PC-9 (cell line): ENCODE measurements around the gene UBAP2. TPM values are rescaled to one million over a fixed set of nuclear protein-coding genes. Genes with fewer than 3 reads are reported as not detected.

Experiments used
- BruUV-seq: library from RNA; stranded (reverse); fragments of 400-500 nt; replicated peaks from 2 replicates; lab custom pipeline; 2021; lab: Mats Ljungman, UMichigan
- CTCF ChIA-PET: fragments of 300-600 bp; sonication (Branson Sonifier 250); formaldehyde crosslinking; loops from one replicate; lab custom pipeline; 2022; ENCODE audit warnings: antibody characterized with exemption; lab: Charles Lee
- POLR2A ChIA-PET: fragments of 300-600 bp; sonication (Branson Sonifier 250); formaldehyde crosslinking; loops from one replicate; lab custom pipeline; 2022; ENCODE audit warnings: antibody characterized with exemption; ENCODE audit not compliant: unreplicated experiment; lab: Charles Lee
- DNase-seq, 2 experiments: peaks; one replicate each; pipeline versions ENCODE4 v3.0.0 to v3.0.0-alpha.2; 2015 to 2022; ENCODE audit warnings: mixed read lengths in 1 of 2
- H2AFZ ChIP-seq: fragments of 200-600 bp; sonication (generic); 2 replicates; pipeline ENCODE4 v1.8.1; 2017; ENCODE audit warnings: antibody characterized with exemption
- H3F3A ChIP-seq: fragments of 200-600 bp; sonication (generic); 2 replicates; pipeline ENCODE4 v1.8.1; 2017; ENCODE audit warnings: antibody characterized with exemption, mild to moderate bottlenecking, low read depth; ENCODE audit not compliant: insufficient read depth
- H3K27ac ChIP-seq: fragments of 200-600 bp; sonication (generic); 2 replicates; pipeline ENCODE4 v1.6.1; 2016; ENCODE audit warnings: mixed run types
- H3K27me3 ChIP-seq: fragments of 200-600 bp; sonication (generic); 2 replicates; pipeline ENCODE4 v1.6.1; 2016; ENCODE audit warnings: low read depth, mixed run types; ENCODE audit not compliant: insufficient read depth
- H3K36me3 ChIP-seq: fragments of 200-600 bp; sonication (generic); 2 replicates; pipeline ENCODE4 v1.6.1; 2016; ENCODE audit warnings: low read depth, mixed run types
- H3K4me1 ChIP-seq: fragments of 200-600 bp; sonication (generic); replicated peaks from 2 replicates; pipeline ENCODE4 v1.6.1; 2016; ENCODE audit warnings: mixed run types; ENCODE audit not compliant: insufficient read depth
- H3K4me2 ChIP-seq: fragments of 200-600 bp; sonication (generic); 2 replicates; pipeline ENCODE4 v1.6.1; 2017; ENCODE audit warnings: mixed run types
- H3K4me3 ChIP-seq: fragments of 200-600 bp; sonication (generic); 2 replicates; pipeline ENCODE4 v1.6.1; 2016; ENCODE audit warnings: mixed run types
- H3K79me2 ChIP-seq: fragments of 200-600 bp; sonication (generic); 2 replicates; pipeline ENCODE4 v1.6.1; 2017; ENCODE audit warnings: low read depth, mixed run types
- H3K9me2 ChIP-seq: fragments of 200-600 bp; sonication (generic); 2 replicates; pipeline ENCODE4 v1.8.1; 2017; ENCODE audit warnings: mild to moderate bottlenecking; ENCODE audit not compliant: insufficient read depth
- H3K9me3 ChIP-seq: fragments of 200-600 bp; sonication (generic); 2 replicates; pipeline ENCODE4 v1.8.1; 2016; ENCODE audit warnings: low read depth; ENCODE audit not compliant: insufficient read depth
- H4K20me1 ChIP-seq: fragments of 200-600 bp; sonication (generic); 2 replicates; pipeline ENCODE4 v1.8.1; 2017; ENCODE audit not compliant: insufficient read depth
- EZH2 ChIP-seq: fragments of 200-600 bp; sonication (generic); IDR thresholded peaks from 2 replicates; pipeline ENCODE4 v1.8.0; 2017; ENCODE audit warnings: antibody characterized with exemption, low read depth
- intact Hi-C: fragments of 100-400 bp; cut with micrococcal nuclease; formaldehyde crosslinking; loops from one replicate; pipeline ENCODE4 v1.10.0; 2022; ENCODE audit not compliant: unreplicated experiment
- total RNA-seq: library from RNA; stranded (reverse); gene quantifications from 2 replicates; pipeline ENCODE4 v1.2.3, GENCODE V29; 2021
- TF ChIP-seq, protein P1 (sequence below): fragments of 200-600 bp; sonication (generic); conservative IDR thresholded peaks from 2 replicates; pipeline ENCODE4 v1.6.1; 2017; ENCODE audit warnings: mixed run types, antibody characterized with exemption, mild to moderate bottlenecking, moderate library complexity

Gene UBAP2
- total RNA-seq, 1 experiment from 2014 or later = 27.6 TPM

DNA sequence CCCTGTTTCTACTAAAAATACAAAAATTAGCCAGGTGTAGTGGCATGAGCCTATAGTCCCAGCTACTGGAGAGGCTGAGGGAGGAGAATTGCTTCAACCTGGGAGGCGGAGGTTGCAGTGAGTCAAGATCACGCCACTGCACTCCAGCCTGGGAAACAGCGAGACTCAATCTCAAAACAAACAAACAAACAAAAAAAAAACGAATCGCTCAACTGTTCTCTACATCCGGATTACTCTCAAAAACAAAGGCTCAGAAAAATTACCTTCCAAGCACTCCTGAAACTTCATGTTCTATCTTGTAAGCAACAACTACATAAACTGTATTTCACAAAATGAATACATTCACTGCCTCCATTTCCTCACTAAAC lies 14.0 kb downstream of the UBAP2 start:
- peaks cover 3% of the 10 kb centered on the region; the same call in 1 of the 2 replicates for H3K36me3 ChIP-seq

DNA sequence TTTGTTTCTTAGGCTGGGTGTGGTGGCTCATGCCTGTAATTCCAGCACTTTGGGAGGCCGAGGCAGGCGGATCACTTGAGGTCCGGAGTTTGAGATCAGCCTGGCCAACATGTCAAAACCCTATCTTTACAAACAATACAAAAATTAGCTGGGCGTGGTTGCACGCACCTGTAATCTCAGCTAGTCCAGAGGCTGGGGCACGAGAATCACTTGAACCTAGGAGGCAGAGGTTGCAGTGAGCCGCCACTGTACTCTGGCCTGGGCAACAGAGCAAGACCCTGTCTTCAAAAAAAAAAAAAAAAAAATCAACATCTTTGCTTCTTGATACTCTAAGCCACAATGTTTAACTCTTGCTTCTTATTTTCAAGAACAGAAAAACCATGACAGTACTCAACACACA lies 16.1 kb downstream of the UBAP2 start:
- BruUV-seq = no TSS peak
- Histone ChIP-seq H4K20me1 (peaks cover 13% of the 10 kb centered on the region; the same call in 1 of the 2 replicates), H3K9me3 (no peaks in the 10 kb centered on the region), H3K4me2 (no peak overlapping the region), H3K36me3 (peaks cover 3% of the 10 kb centered on the region; the same call in 1 of the 2 replicates), H3K4me3 (no peak overlapping the region), H3F3A (no peaks in the 10 kb centered on the region), H3K4me1 (no peaks in the 10 kb centered on the region), H3K79me2 (peaks cover 56% of the 10 kb centered on the region), H3K27me3 (no peaks in the 10 kb centered on the region), H3K9me2 (no peaks in the 10 kb centered on the region), H2AFZ (no peak overlapping the region), H3K27ac (no peak overlapping the region)
- CTCF ChIA-PET = no interaction called here
- intact Hi-C loops = no loop called here
- POLR2A ChIA-PET = no interaction called here
- no peak for DNase-seq
- TF ChIP-seq EZH2 = no peak
- TF ChIP-seq, protein P1, sequence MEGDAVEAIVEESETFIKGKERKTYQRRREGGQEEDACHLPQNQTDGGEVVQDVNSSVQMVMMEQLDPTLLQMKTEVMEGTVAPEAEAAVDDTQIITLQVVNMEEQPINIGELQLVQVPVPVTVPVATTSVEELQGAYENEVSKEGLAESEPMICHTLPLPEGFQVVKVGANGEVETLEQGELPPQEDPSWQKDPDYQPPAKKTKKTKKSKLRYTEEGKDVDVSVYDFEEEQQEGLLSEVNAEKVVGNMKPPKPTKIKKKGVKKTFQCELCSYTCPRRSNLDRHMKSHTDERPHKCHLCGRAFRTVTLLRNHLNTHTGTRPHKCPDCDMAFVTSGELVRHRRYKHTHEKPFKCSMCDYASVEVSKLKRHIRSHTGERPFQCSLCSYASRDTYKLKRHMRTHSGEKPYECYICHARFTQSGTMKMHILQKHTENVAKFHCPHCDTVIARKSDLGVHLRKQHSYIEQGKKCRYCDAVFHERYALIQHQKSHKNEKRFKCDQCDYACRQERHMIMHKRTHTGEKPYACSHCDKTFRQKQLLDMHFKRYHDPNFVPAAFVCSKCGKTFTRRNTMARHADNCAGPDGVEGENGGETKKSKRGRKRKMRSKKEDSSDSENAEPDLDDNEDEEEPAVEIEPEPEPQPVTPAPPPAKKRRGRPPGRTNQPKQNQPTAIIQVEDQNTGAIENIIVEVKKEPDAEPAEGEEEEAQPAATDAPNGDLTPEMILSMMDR = no peak

More for the DNA sequence above, 14.0 kb downstream of the UBAP2 start:
- H3K9me2 ChIP-seq = no peaks in the 10 kb centered on the region
- no peak overlapping the region for H2AFZ ChIP-seq
- peaks cover 45% of the 10 kb centered on the region for H3K79me2 ChIP-seq
- no peaks in the 10 kb centered on the region for H3F3A ChIP-seq
- DNase-seq = no peak
- H3K27me3 ChIP-seq = no peaks in the 10 kb centered on the region
- H3K4me1 ChIP-seq = no peaks in the 10 kb centered on the region
- POLR2A ChIA-PET = no interaction called here
- CTCF ChIA-PET = no interaction called here
- H3K9me3 ChIP-seq = no peaks in the 10 kb centered on the region
- no peak overlapping the region for H3K27ac ChIP-seq
- no peak overlapping the region for H3K4me3 ChIP-seq
- H4K20me1 ChIP-seq = peaks cover 13% of the 10 kb centered on the region; the same call in 1 of the 2 replicates
- no TSS peak for BruUV-seq
- intact Hi-C loops = no loop called here
- no peak for TF ChIP-seq EZH2
- TF ChIP-seq, protein P1 = no peak
- no peak overlapping the region for H3K4me2 ChIP-seq

DNA sequence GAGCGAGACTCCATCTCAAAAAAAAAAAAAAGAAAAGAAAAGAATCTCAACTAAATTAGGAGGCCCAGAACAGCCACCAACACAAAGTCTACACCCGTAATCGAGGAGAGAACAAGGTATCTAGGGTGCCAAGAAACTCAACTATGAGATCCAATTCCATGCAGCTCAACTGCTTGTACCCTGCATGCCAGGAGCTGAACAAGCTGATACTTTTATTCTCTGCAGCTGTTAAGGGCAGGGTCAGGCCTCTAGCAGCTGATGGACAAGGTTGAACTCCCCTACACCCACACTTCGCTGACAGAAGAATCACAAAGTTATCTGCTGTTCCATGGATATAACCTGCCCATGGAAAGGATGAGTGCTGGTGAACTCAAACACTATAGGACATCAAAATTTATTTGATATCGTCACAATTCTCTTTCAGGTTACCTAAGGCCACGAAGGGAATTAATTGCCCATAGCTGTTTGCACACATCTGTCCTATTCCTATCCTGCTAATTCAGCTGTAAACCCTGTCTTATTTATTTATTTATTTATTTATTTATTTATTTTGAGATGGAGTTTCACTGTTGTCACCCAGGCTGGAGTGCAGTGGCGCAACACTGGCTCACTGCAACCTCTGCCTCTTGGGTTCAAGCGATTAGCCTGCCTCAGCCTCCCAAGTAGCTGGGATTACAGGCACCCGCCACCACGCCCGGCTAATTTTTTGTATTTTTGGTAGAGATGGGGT lies 20.7 kb downstream of the UBAP2 start:
- Histone ChIP-seq H3K9me2 (no peaks in the 10 kb centered on the region), H3K4me2 (no peak overlapping the region), H3K27ac (no peak overlapping the region), H3K27me3 (no peaks in the 10 kb centered on the region), H4K20me1 (peaks cover 16% of the 10 kb centered on the region), H3K9me3 (no peaks in the 10 kb centered on the region), H3K4me1 (no peaks in the 10 kb centered on the region), H3K36me3 (peaks cover 2% of the 10 kb centered on the region; the same call in 1 of the 2 replicates), H3K4me3 (no peak overlapping the region), H3F3A (no peaks in the 10 kb centered on the region), H2AFZ (no peak overlapping the region), H3K79me2 (peaks cover 56% of the 10 kb centered on the region)
- POLR2A ChIA-PET = no interaction called here
- no TSS peak for BruUV-seq
- no peak for DNase-seq
- CTCF ChIA-PET = no interaction called here
- no peak for TF ChIP-seq EZH2
- TF ChIP-seq, protein P1 = no peak
- intact Hi-C loops = no loop called here
